Lower leg skin (tissue), 3 donors: ENCODE results near the gene CUL7.

ENCODE experiments used
- POLR2A ChIP-seq, 2 donors: fragments of 450-650 bp; IDR thresholded peaks; one replicate each; pipeline ENCODE4 v1.6.1; 2016 to 2017; ENCODE audit warnings: antibody characterized with exemption in 2 of 2, mild to moderate bottlenecking in 1 of 2, moderate library complexity in 1 of 2
- TF ChIP-seq, protein P1 (sequence below), 3 donors: fragments of 450-650 bp; IDR thresholded peaks; one replicate each; pipeline ENCODE4 v1.5.1; 2016; ENCODE audit warnings: antibody characterized with exemption in 3 of 3, mild to moderate bottlenecking in 3 of 3, moderate library complexity in 2 of 3

- TF ChIP-seq, protein P1, sequence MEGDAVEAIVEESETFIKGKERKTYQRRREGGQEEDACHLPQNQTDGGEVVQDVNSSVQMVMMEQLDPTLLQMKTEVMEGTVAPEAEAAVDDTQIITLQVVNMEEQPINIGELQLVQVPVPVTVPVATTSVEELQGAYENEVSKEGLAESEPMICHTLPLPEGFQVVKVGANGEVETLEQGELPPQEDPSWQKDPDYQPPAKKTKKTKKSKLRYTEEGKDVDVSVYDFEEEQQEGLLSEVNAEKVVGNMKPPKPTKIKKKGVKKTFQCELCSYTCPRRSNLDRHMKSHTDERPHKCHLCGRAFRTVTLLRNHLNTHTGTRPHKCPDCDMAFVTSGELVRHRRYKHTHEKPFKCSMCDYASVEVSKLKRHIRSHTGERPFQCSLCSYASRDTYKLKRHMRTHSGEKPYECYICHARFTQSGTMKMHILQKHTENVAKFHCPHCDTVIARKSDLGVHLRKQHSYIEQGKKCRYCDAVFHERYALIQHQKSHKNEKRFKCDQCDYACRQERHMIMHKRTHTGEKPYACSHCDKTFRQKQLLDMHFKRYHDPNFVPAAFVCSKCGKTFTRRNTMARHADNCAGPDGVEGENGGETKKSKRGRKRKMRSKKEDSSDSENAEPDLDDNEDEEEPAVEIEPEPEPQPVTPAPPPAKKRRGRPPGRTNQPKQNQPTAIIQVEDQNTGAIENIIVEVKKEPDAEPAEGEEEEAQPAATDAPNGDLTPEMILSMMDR (IDR thresholded peaks at IDR 0.05): no peak
- no peak for TF ChIP-seq POLR2A (IDR thresholded peaks at IDR 0.05)
Measured at GRCh38 chr6:43014434-43014909, 39.2 kb downstream of the CUL7 start.
